Cortex of kidney (tissue), 1 donor: ENCODE measurements around the gene STOML2.
"Not testable (repeated sequence)": the region's sequence is repeated elsewhere in the genome, so short reads cannot be mapped to it uniquely, and the experiment has no call there.

Experiments
- DNase-seq: peaks from one replicate; lab custom pipeline; 2025; lab: John Stamatoyannopoulos, UW

Gene STOML2, protein sequence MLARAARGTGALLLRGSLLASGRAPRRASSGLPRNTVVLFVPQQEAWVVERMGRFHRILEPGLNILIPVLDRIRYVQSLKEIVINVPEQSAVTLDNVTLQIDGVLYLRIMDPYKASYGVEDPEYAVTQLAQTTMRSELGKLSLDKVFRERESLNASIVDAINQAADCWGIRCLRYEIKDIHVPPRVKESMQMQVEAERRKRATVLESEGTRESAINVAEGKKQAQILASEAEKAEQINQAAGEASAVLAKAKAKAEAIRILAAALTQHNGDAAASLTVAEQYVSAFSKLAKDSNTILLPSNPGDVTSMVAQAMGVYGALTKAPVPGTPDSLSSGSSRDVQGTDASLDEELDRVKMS

DNA sequence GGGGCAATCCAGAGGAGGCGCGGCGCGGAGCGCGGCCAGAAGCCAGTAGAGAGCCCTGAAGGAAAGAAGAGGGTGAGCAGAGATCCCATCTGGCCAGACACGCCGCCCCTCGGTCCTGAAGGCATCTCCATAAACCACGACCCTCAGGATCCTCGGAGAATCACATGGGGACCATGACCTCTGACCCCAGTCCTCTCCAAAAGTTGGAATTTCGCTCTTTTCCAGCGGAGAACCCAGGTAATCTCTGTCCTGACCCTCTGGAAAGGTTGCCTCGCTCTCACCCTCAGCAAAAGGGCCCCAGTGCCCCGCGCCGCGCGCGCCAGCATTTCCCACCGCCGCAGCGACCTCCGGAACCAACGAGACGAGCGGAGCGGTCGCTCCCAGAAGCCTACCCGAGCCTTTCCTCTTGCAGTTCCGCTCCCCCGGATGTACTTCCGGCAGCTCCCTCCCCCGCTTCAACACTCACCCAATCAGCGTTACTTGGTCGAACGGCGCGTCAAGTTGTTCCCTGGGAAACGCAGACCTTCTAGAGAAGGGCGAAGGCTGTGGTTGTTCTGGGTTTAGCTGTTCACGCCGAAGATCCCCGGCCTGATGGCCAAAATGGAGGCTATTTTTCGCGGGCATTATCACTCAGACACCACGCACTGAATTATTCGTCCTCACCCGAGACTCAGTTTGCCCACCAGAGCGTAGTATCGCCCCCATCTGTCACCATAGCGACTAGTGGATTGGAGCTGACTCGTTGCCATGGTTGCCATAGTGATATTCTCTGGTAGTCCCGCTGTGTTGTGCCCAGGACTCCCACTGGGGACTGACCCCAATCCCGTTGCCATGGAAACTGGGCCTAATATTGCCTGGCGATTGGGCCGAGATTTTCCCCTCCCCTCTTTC, at the start of gene STOML2:
Gene STOML2 (minus strand): TSS at position 363 of the 891 bp plus-strand sequence. CDS start 37 bp downstream, at position 326.
- DNase-seq: no peak

DNA sequence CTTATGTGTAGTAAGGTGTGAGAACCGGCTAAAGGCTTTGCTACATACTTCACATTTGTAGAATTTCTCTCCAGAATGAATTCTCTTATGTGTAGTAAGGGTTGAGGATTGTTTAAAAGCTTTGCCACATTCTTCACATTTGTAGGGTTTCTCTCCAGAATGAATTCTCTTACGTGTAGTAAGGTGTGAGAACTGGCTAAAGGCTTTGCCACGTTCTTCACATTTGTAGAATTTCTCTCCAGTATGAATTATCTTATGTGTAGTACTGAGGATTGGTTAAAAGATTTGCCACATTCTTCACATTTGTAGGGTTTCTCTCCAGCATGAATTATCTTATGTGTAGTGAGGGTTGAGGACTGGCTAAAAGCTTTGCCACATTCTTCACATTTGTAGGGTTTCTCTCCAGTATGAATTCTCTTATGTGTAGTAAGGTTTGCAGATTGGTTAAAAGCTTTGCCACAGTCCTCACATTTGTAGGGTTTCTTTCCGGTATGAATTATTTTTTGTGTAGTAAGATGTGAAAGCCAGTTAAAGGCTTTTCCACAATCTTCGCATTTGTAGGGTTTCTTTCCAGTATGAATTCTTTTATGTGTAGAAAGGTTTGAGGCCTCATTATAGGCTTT, 45.1 kb upstream of the STOML2 start:
- not testable (repeated sequence) for DNase-seq

DNA sequence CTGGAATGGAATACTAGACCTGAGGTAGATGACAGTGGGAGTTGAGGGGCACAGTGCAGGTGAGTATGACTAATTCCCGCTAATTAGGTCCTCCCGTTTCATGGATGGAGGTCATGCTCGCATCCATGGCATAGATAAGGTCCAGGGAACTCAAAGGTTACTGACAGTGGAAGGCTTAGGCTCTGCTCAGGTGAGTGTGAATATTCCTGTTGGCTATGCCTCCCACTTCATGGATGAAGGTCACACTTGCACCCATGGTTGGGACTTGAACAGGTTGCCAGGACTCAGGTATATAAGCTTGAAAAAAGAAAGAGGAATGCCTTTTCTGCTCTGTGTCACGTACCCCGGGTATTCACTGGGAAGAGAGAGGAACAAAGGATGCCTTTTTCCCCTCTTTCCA, 39.1 kb upstream of the STOML2 start:
- DNase-seq: no peak

DNA sequence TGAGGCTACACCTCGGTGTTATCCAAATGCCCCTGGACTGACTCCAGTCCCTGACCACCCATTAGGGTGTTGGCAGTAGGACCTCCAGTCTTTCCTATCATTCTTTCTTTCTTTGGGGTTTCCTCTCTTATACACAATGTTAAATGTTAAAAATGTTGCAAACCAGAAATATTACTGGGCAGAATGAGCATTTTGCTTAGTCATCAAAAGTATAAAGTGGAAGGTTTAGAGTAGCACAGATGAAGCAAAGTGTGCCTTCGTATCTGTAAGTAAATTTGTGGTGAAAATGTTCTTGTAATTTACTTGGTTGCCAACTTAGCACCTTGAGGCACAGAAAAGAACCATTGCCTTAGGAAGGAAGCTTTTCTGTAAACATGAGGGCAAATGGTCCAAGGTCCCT, 37.2 kb upstream of the STOML2 start:
- no peak for DNase-seq

DNA sequence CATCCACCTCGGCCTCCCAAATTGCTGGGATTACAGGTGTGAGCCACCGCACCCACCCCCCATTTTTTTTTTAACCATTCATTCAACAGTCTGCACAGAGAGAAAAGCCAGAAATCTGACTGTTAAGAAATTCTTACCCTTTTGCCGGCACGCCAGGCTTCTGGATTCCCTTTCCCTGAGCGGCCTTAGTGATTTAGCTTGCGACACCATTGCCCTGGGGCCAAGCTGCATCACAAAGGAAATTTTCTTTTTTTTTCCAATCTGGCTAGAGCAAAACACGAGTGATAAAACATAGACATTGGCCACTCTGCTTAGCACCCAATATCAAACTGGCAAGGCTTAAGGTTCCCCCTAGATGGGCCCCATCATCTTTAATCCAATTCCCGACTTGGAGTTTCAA, 33.9 kb upstream of the STOML2 start:
- no peak for DNase-seq

DNA sequence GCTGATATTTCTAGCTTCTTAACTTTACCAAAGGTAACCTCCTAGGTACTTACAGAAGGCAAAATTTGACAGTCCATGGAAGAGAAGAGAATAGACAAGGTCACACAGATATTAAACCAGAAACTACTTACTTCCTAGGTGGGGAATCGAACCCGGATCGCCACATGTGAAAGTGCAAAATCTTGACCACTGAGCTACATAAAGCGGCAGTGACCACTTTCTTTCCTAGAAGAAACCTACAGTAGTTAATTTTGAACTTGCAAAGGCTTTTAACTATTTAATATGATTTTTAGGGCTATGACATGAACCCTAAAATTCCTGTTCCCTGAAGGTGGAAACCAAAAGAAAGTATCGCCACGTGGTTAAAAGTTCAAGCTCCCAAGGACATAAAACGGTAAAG, 33.1 kb upstream of the STOML2 start:
- no peak for DNase-seq

DNA sequence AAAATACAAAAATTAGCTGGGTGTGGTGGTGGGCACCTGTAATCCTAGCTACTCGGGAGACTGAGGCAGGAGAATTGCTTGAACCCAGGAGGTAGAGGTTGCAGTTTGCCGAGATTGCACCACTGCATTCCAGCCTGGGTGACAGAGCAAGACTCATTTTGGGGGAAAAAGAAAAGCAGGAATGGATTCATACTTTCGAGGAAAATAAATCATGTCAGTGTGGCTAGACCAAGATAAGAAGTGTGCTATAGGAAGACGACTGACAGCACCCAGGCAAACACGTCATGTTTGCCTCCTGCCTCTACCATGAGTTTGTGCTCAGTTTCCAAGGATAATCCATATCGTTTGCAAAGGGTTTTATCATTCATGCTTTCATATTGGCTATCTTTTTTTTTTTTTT, 32.0 kb upstream of the STOML2 start:
- no peak for DNase-seq

DNA sequence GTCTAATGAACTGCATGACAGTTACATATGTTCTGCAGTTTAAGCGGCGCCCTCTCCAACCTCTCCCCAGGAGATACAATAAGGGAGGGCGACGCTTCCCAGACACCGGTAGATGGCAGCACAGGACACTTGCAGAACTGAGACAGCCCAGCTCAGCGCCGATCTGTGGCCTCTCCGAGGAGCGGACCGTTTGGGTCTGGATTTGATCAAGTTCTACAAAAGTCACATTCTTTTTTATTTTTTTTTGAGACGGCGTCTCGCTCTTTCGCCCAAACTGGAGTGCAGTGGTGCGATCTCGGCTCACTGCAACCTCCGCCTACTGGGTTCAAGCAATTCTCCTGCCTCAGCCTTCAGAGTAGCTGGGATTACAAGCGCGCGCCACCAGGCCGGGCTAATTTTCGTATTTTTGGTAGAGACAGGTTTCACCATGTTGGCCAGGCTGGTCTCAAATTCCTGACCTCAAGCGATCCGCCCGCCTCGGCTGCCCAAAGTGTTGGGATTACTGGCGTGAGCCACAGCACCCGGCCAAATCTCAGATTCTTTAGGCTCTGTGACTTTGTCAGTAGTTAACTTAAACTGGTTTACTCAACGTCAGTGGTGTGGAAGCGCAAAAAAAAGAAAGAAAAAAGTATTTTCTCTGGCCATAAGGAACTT, 14.1 kb upstream of the STOML2 start:
- DNase-seq: no peak

DNA sequence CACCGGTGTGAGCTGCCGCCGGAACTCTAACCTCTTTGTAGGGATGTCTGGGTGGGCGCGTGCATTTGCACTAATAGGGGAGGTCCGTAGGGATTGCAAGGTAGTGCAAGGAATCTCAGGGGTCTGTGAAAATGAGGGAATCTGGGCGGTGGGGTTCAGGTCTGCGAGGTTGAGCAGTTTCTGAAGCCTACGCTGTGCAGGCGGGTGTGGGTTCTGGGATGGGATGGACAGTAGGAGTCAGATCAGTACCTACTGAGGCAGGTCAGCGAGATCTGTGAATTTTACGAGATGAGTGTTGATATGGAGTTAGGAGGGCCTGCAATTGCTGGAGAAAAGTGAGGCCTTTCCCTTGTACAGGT, 13.6 kb upstream of the STOML2 start:
- no peak for DNase-seq

DNA sequence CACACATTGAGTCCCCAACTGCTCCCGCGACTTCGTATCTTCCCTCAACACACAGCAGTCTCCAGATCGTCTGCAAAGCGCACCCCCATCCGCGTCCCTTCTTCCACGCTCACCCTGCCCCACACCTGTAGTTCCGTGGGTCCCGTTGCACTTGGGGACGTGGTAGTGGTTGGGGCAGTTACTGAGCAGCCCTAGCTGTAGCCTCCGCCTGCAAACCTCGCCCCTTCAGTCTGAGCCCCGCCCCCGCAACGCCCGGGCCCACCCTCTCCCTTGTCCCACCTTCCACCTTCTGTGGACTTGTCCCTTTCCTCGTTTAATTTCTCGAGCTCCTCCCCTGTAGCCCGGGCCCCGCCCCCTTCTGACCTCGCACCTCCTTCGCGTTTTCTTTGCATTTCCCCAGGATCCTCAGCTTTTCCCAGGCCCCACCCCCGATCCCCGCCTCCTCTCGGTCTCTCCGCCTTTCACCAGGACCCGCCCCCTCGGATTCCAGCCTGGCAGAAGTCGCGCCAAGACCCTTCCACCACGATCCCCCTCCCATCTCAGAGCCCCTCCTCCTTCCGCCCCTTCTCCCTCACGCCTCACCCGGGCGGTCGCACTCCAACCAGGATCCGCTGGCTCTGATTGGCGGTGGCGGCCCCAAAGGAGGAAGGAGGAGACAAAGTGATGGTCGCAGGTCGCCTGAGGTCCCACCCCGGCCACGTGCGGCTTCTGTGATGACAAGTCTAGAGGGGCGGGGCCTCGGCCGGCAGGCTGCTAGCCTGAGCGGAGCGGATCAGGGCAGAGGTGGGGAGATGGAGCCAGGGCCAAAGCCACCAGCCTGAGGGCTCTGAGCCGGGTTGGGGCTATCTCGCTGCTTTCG, 13.0 kb upstream of the STOML2 start, which contains the start of gene ATOSB:
Gene ATOSB (minus strand): TSS at position 183 of the 859 bp plus-strand sequence. CDS start 7,588 bp downstream, outside the sequence.
- peak; percentile 57 for DNase-seq

DNA sequence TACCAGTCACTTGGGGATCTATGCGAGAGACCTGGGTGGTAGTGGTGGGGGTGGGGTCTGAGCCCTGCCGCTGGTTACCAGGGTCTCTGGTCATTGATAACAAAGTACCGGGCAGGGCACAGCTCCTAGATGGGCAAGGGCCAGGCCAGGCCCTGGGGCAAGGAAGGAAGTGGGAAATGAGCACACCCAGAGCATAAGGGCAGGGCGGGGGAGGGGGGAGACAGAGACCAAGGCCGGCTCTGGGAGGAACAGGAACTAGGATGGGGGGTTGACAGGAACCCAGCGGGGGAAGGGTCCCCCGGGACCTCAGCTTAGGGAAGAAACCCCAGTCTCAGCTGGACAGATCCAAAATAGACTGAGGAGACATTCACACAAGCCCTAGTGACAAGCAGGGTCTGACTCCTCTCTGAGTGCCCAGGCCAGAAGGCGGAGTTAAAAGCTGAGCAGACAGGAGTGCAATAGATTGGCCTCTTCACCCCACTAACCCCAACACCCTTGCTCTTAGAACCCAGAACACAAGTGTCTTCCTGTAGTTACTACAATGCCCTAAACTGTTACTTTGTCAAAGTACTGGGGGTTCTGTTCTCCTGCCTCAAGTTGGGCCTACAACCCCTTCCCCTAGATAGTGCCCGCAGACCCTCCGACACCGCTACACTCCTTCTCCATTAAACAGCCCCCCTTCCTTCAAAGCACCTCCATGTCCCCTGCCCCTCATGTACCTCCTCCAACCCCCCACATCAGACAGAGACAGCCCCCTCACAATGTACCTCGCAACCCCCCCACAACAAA, 12.1 kb upstream of the STOML2 start:
- no peak for DNase-seq

DNA sequence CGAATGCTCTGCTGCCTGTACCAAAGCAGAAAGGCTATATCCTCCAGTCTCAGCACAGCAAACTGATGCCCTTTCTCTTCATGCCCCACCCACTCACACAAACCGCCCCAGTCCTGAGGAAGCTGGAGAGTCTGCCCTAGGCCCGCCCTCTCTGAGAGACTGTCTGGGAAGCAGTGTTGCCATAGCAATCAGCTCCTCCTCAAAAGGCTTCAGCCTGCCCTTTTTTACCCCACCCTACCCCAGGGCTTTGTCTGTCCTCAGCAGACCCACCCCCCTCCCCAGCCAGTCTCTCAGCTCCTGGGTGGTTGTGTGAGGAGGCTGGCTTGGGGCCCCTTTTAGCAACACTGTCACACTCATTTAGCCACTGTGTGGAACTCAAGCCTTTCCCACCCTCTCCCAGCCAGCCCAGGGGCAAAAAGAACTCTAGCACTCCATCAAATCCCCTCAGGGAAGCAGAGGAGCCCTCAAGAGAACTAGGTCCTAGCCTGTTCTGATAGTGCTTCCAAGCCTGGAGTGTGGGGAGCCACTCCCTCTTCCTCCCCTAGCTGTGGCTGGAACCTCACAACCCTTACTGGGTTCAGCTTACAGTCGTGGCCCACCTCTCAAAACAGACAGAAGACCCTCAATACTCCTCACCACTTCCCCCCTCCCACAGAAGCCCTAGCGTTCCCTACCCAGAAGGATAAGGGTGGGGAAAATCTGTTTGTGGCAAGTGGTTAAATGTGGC, 11.3 kb upstream of the STOML2 start:
- no peak for DNase-seq

DNA sequence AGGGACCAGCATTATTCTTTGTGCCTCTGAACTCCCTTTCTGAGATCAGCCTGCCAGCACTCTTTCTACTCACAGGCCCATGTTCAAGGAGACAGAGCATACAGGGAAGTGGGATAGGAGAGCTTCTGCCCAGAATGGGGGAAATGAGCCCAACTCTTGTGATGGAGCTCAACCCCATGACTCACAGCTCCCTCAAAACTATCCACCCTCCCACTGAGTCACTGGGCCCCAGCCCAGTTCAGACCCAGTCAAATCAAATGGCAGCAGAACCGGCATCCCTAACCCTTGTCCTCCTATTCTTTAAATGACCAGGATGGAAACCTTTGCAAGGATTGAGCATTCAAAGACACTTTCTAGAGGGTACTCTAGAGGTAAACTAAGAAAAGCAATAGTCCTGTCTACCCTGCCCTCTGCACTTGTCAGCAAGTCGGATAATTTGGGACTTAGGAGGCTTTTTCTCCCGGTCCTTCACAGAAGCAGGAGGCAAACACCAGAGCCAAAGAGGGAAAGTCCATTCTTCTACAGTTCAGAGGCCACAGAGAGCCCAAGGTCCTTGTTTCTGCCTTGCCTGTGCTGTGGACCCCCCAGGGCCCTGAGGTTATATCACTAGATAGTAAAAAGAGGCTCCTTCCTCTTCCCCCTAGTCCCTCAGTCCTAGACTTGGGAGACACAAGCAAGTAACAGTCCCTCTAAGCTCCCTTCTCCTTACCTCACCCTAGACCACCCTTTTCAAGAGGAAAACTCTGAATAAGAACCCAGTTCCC, 9.5 kb upstream of the STOML2 start:
- DNase-seq: no peak

DNA sequence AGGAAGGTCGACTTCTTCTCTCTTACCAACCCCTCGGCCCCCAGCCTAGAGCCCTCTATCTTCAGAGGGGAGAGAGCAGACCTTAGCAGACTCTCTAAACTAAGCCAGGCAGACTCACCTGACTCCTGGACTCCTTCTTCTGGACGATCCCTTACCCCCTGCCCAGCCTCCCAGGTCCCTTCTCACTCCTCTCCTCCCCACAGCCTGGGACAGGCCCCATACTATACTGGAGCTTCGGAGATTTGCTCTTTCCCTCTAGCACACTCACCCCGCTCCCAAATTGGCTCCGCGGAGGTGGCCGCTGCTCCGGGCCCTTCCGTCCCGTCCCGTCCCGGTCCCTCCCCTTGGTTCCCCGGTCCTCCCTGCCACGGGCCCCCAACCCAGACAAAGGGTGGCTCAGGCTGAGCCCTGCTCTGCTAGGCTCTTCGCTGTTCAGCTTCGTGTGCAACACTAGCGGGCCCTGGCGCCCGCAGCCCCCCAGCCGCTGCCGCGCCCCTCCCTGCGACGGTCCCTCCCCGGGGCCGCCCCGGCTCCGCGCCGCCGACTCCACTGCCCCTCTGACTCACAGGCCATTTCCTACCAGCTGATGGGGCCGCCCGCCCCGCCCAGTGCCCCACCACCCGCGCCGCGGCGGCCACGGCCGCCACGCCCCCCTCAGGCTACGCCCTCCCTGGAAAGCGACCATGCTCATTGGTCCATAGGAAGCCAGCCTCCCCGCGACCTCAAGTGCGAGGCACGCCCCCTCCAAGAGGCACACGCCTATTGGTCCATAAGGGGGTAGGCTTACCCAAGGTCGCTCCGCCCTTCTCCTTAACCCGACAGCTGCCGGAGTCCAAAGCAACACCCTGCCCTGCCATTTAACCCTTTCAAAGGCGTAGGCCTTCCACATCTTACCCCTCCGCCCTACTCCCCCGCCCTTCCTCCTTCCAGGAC, 8.3 kb upstream of the STOML2 start:
- no peak for DNase-seq

DNA sequence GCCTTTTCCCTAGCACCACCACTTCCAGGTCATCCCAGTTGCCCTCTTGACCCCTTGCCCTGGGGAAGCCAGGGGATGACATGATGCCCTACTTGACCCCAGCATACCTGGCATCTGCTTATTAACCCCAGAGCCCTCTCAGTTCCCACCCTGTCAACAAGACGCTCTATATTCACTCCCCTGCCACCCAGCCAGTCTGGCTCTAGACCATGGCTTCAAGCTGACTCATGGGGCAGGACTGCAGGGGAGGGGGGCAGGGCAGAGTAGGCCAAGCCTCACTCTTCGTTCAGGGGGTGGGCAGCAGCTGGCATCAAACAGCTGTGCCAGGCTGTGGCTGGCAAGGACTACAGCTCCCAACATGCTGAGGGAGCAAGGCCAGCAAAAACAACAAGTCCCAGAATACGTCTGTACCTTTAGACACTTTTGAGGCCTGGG, 7.4 kb upstream of the STOML2 start:
- no peak for DNase-seq

DNA sequence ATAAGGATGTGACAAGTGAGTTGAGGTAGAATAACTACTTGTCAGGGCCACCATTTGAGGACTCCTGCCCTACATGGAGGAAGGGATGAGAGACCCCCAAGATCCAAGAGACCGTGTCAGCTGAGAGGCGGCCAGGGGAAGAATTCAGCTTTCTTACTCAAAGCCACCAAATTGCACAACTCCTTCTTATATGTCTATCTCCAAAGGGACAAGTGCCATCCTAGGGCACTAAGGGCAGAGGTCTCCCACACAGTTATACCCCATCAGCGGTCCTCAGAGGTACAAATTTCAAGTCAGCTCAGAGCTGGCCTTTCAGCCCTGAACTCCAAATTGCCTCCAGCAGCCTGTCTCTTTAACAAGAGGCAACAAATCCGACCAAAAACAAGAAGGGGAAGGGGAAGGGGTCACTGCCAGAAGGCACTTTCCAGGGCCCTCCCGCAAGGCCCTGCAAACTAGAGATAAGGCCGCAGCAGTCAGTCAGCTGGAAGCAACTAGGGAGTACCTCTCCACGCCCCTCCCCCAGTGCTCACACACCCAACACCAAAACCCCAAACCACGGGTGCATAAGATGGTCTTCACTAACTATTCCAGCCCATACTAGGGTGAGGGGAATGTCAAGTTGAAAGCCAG, 6.1 kb upstream of the STOML2 start:
- DNase-seq: no peak

DNA sequence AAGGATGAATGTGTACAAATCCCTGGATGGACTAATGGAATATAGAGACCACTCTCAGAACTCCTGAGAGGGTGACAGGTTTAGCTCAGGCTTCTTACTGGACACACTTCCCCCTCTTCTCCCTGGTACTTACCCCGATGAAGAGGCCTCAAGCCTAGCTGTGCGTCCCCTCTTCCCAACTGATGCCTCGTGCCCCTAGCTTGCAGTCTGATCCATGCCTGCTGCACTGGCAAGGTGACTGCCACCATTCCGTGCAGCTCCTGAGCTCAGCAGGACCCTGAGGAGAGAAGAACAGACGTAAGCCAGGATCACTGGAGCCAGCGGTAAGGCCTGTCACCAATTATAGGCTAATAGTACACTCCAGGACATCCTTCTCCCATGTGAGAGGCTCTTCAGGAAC, 5.5 kb upstream of the STOML2 start:
- no peak for DNase-seq
